A549 (cell line): Measurements from ENCODE around the gene KCNJ9. TPM values are rescaled to one million over a fixed set of nuclear protein-coding genes. Genes with fewer than 3 reads are reported as not detected.

Source experiments
- ATAC-seq, 2 experiments: fragments of 200-7000 bp in 1 of 2; fragments of >200 bp in 1 of 2; cut with Nextera tagmentation in 1 of 2; cut with Tn5 transposase in 1 of 2; 3 replicates each; pipeline versions ENCODE4 v1.8.0 to v1.9.1; 2018 to 2020; ENCODE audit warnings: mild to moderate bottlenecking in 1 of 2, moderate library complexity in 1 of 2
- CTCF ChIA-PET: fragments of 300-600 bp; sonication (Branson Sonifier 250); formaldehyde crosslinking; extraction: SDS; loops from one replicate; lab custom pipeline; 2021; ENCODE audit warnings: antibody characterized with exemption, inconsistent platforms; lab: Yijun Ruan, JAX
- POLR2A ChIA-PET: fragments of 350-600 bp; formaldehyde crosslinking; extraction: SDS; loops from one replicate; lab custom pipeline; 2021; ENCODE audit warnings: antibody characterized with exemption, inconsistent platforms; lab: Yijun Ruan, JAX
- DNase-seq, 2 experiments: peaks; one replicate each; pipeline versions ENCODE4 v3.0.0 to v3.0.0-alpha.2; 2011 to 2016; ENCODE audit warnings: low read depth in 1 of 2, low spot score in 1 of 2
- FAIRE-seq: peaks from 2 replicates; lab custom pipeline; 2011; peaks lifted over from hg19 to GRCh38; lab: Jason Lieb, UNC
- H3K27ac ChIP-seq, 2 experiments: fragments of >200 bp; sonication (Bioruptor Twin); formaldehyde crosslinking; 3 replicates each; pipeline ENCODE4 v1.5.1; 2016 to 2017
- H3K4me1 ChIP-seq: fragments of >200 bp; sonication (Bioruptor Twin); formaldehyde crosslinking; 3 replicates; pipeline ENCODE4 v1.6.1; 2016
- H3K4me2 ChIP-seq: fragments of >200 bp; sonication (Bioruptor Twin); formaldehyde crosslinking; 3 replicates; pipeline ENCODE4 v1.6.1; 2016
- H3K4me3 ChIP-seq: fragments of >200 bp; sonication (Bioruptor Twin); formaldehyde crosslinking; 3 replicates; pipeline ENCODE4 v1.5.1; 2016
- H3K9me3 ChIP-seq: fragments of >200 bp; sonication (Bioruptor Twin); formaldehyde crosslinking; 3 replicates; pipeline ENCODE4 v1.6.1; 2016
- CBX8 ChIP-seq: fragments of 200-600 bp; sonication (generic); IDR thresholded peaks from 2 replicates; pipeline ENCODE4 v1.6.1; 2016
- EHF ChIP-seq: fragments of 250-450 bp; sonication (Bioruptor Pico); IDR thresholded peaks from 2 replicates; pipeline ENCODE4 v1.5.0; 2020; ENCODE audit warnings: mild to moderate bottlenecking
- EP300 ChIP-seq, 2 experiments: fragments of >200 bp; sonication (Bioruptor Twin); formaldehyde crosslinking; IDR thresholded peaks; 2 replicates in 1 of 2; 3 replicates in 1 of 2; pipeline ENCODE4 v1.6.1; 2016 to 2017
- FOSL2 ChIP-seq, 2 experiments: fragments of 450-650 bp in 1 of 2; fragments of >200 bp in 1 of 2; sonication (Bioruptor Twin) in 1 of 2; formaldehyde crosslinking; IDR thresholded peaks; 2 replicates each; pipeline versions ENCODE4 v1.5.0 to v1.6.1; 2016 to 2020; ENCODE audit warnings: mild to moderate bottlenecking in 1 of 2, moderate library complexity in 1 of 2
- FOXS1 ChIP-seq: fragments of 250-450 bp; sonication (Bioruptor Pico); IDR thresholded peaks from 2 replicates; pipeline ENCODE4 v1.5.0; 2020; ENCODE audit warnings: mild to moderate bottlenecking, moderate library complexity
- HES2 ChIP-seq: fragments of >200 bp; sonication (Bioruptor Twin); formaldehyde crosslinking; IDR thresholded peaks from 2 replicates; pipeline ENCODE4 v1.6.1; 2016
- HEYL ChIP-seq: fragments of 250-450 bp; sonication (Bioruptor Pico); IDR thresholded peaks from 2 replicates; pipeline ENCODE4 v1.8.0; 2021; ENCODE audit warnings: mild to moderate bottlenecking, moderate library complexity
- JUNB ChIP-seq: fragments of >200 bp; sonication (Bioruptor Twin); formaldehyde crosslinking; IDR thresholded peaks from 2 replicates; pipeline ENCODE4 v1.6.1; 2016
- KDM1A ChIP-seq: fragments of 200-600 bp; sonication (generic); IDR thresholded peaks from 2 replicates; pipeline ENCODE4 v1.6.1; 2016; ENCODE audit warnings: low read depth, mild to moderate bottlenecking
- MAZ ChIP-seq: fragments of 150-350 bp; IDR thresholded peaks from 2 replicates; pipeline ENCODE4 v1.6.1; 2014; ENCODE audit warnings: antibody characterized with exemption, low read depth, low read length, borderline replicate concordance
- NFE2L2 ChIP-seq: fragments of 150-350 bp; conservative IDR thresholded peaks from 2 replicates; pipeline ENCODE4 v1.6.1; 2014; ENCODE audit warnings: low read length
- NPAS2 ChIP-seq: fragments of 250-450 bp; sonication (Bioruptor Pico); IDR thresholded peaks from 2 replicates; pipeline ENCODE4 v1.8.0; 2022; ENCODE audit warnings: mild to moderate bottlenecking, moderate library complexity, borderline replicate concordance
- PBX3 ChIP-seq: IDR thresholded peaks from 2 replicates; pipeline ENCODE4 v1.6.1; 2012
- PHF8 ChIP-seq: fragments of 200-600 bp; sonication (generic); IDR thresholded peaks from 2 replicates; pipeline ENCODE4 v1.6.1; 2016; ENCODE audit warnings: low read depth, mild to moderate bottlenecking, antibody characterized with exemption, moderate library complexity, borderline replicate concordance
- POLR2A ChIP-seq: IDR thresholded peaks from 2 replicates; pipeline ENCODE4 v1.6.1; 2012; ENCODE audit warnings: mild to moderate bottlenecking, low read length
- POLR2AphosphoS2 ChIP-seq: conservative IDR thresholded peaks from 2 replicates; pipeline ENCODE4 v1.6.1; 2012; ENCODE audit warnings: low read length, improper control_type of control experiment, inconsistent platforms
- RARB ChIP-seq: fragments of 250-450 bp; sonication (Bioruptor Pico); IDR thresholded peaks from 2 replicates; pipeline ENCODE4 v1.8.0; 2021; ENCODE audit warnings: mild to moderate bottlenecking, moderate library complexity
- RCOR1 ChIP-seq: fragments of 150-350 bp; IDR thresholded peaks from 2 replicates; pipeline ENCODE4 v1.6.1; 2014; ENCODE audit warnings: antibody characterized with exemption, low read length, low read depth
- SMC3 ChIP-seq: fragments of >200 bp; sonication (Bioruptor Twin); formaldehyde crosslinking; IDR thresholded peaks from 3 replicates; pipeline ENCODE4 v1.6.1; 2018; ENCODE audit warnings: inconsistent platforms
- SREBF2 ChIP-seq: fragments of 450-650 bp; IDR thresholded peaks from 2 replicates; pipeline ENCODE4 v1.6.1; 2014; ENCODE audit warnings: mild to moderate bottlenecking, moderate library complexity
- TFCP2L1 ChIP-seq: fragments of 250-450 bp; sonication (Bioruptor Pico); IDR thresholded peaks from 2 replicates; pipeline ENCODE4 v1.5.0; 2021; ENCODE audit warnings: mild to moderate bottlenecking
- ZC3H11A ChIP-seq: fragments of 450-650 bp; IDR thresholded peaks from 2 replicates; pipeline ENCODE4 v1.6.1; 2014; ENCODE audit warnings: antibody characterized with exemption, mild to moderate bottlenecking
- WGBS: methylation state at CpG from one replicate; pipeline ENCODE4 v1.1.6; 2017; ENCODE audit errors: missing lambda C conversion rate; 5-methylcytosine and 5-hydroxymethylcytosine counted together
- polyA plus RNA-seq, 4 experiments: library from polyadenylated mRNA; depleted of rRNA in 3 of 4; stranded (reverse); fragments of >200 nt; fragmentation: RNase III in 1 of 4; extraction: RNeasy Plus Mini Kit Qiagen cat#74134 plus additional on column Dnase treatment in 1 of 4; gene quantifications; 2 replicates in 3 of 4; 3 replicates in 1 of 4; pipeline ENCODE4 v1.2.3, GENCODE V29; 2011 to 2017

KCNJ9 gene
- polyA plus RNA-seq, 2 of the 4 experiments (the other 2 are of a cell fraction): not detected

- no peak for ATAC-seq
- Histone ChIP-seq H3K4me3 (no peak overlapping the region), H3K4me1 (peaks cover 11% of the 10 kb centered on the region; the same call in 2 of the 3 replicates), H3K9me3 (no peaks in the 10 kb centered on the region), H3K27ac (no peak overlapping the region), H3K4me2 (no peak overlapping the region)
- DNase-seq: no peak
- POLR2A ChIA-PET: no interaction called here
- CTCF ChIA-PET: interaction anchor here (0.7 to 6.0 kb wide), 5 partner anchors 7 to 98 kb away, joined by 4 to 80 read pairs (median 9); no protein-coding TSS in a partner anchor
- TF ChIP-seq RCOR1 (no peak), HES2 (no peak), MAZ (no peak), EHF (CRISPR knock-in tag) (no peak), JUNB (no peak), ZC3H11A (no peak), TFCP2L1 (no peak), POLR2A (no peak)
- no peak for FAIRE-seq
- 78% methylated on average over 4 of the region's 9 CpGs for WGBS
Observed at GRCh38 chr1:160093069-160093395, 11.7 kb downstream of the KCNJ9 start.

- WGBS: 91% methylated on average over 16 of the region's 21 CpGs
- ChIA-PET CTCF (interaction anchor here (0.8 to 6.0 kb wide), 8 partner anchors 7 to 198 kb away, joined by 3 to 80 read pairs (median 4); no protein-coding TSS in a partner anchor), POLR2A (interaction anchor here (0.6 kb wide), 1 partner anchor 278 kb away, joined by 3 read pairs; no protein-coding TSS in a partner anchor)
- no peak overlapping the region for H3K4me2 ChIP-seq
- H3K9me3 ChIP-seq: no peaks in the 10 kb centered on the region
- TF ChIP-seq POLR2AphosphoS2 (no peak), EP300 (IDR thresholded peaks at IDR 0.05) (no peak)
- H3K4me1 ChIP-seq: peaks cover 11% of the 10 kb centered on the region; the same call in 2 of the 3 replicates
- ATAC-seq (no peak), DNase-seq (no peak), FAIRE-seq (no peak)
- no peak overlapping the region for H3K27ac ChIP-seq
- no peak overlapping the region for H3K4me3 ChIP-seq
Observed at GRCh38 chr1:160093624-160094290, 12.4 kb downstream of the KCNJ9 start.

GRCh38 chr1:160094291-160094625 lies 12.9 kb downstream of the KCNJ9 start:
- Histone ChIP-seq H3K4me2 (no peak overlapping the region), H3K27ac (no peak overlapping the region), H3K9me3 (no peaks in the 10 kb centered on the region), H3K4me1 (peaks cover 13% of the 10 kb centered on the region; the same call in 2 of the 3 replicates), H3K4me3 (no peak overlapping the region)
- TF ChIP-seq EHF (CRISPR knock-in tag) (no peak), HEYL (CRISPR knock-in tag) (no peak), FOSL2 (IDR thresholded peaks at IDR 0.05) (no peak), FOSL2 (CRISPR knock-in tag; IDR thresholded peaks at IDR 0.05) (no peak), KDM1A (no peak), SREBF2 (no peak), HES2 (no peak), RARB (CRISPR knock-in tag) (no peak), JUNB (no peak), NPAS2 (CRISPR knock-in tag) (no peak), PBX3 (no peak), SMC3 (no peak), EP300 (IDR thresholded peaks at IDR 0.05) (no peak), PHF8 (no peak), NFE2L2 (no peak), FOXS1 (CRISPR knock-in tag) (no peak), CBX8 (no peak)
- POLR2A ChIA-PET: no interaction called here
- DNase-seq (no peak), ATAC-seq (no peak), FAIRE-seq (no peak)
- CTCF ChIA-PET: interaction anchor here (0.8 to 6.0 kb wide), 7 partner anchors 8 to 197 kb away, joined by 3 to 80 read pairs (median 5); no protein-coding TSS in a partner anchor
- WGBS: 92% methylated on average over 4 of the region's 4 CpGs
